Measurements from ENCODE around the gene RREB1. TPM values are rescaled to one million over a fixed set of nuclear protein-coding genes. Genes with fewer than 3 reads are reported as not detected.
A peak's percentile ranks its signal among the peaks of the same experiment; 100 is the strongest.
"Not testable (repeated sequence)": the region's sequence is repeated elsewhere in the genome, so short reads cannot be mapped to it uniquely, and the experiment has no call there.

RREB1 gene
- total RNA-seq, 1 donor from 2014 or later = 28.3 TPM

GRCh38 chr6:7262746-7263518 lies 155.2 kb downstream of the RREB1 start:
- no peaks in the 10 kb centered on the region for H3K27me3 Mint-ChIP-seq (ENCODE audit: low read depth)
- no peak overlapping the region for H3K27ac Mint-ChIP-seq (ENCODE audit: unreplicated experiment)
- H3K9me3 Mint-ChIP-seq = no peaks in the 10 kb centered on the region
- H3K4me3 Mint-ChIP-seq = peak overlapping the region; percentile 93
- peaks cover 21% of the 10 kb centered on the region for H3K4me1 Mint-ChIP-seq
- H3K36me3 Mint-ChIP-seq (ENCODE audit: low read depth) = peaks cover 4% of the 10 kb centered on the region
- no peak for DNase-seq (ENCODE audit: low read depth, low spot score)
- TF ChIP-seq CTCF (conservative IDR thresholded peaks at IDR 0.05) = no peak

- not testable (repeated sequence) for H3K9me3 Mint-ChIP-seq; DNase-seq (ENCODE audit: low read depth, low spot score); H3K36me3 Mint-ChIP-seq (ENCODE audit: low read depth); H3K4me3 Mint-ChIP-seq; H3K27me3 Mint-ChIP-seq (ENCODE audit: low read depth); H3K27ac Mint-ChIP-seq (ENCODE audit: unreplicated experiment)
- H3K4me1 Mint-ChIP-seq = peaks cover 21% of the 10 kb centered on the region
These were observed 155.7 kb downstream of the RREB1 start for GRCh38 chr6:7263519-7263805.

- no peak for DNase-seq (ENCODE audit: low read depth, low spot score)
- Mint-ChIP-seq H3K4me3 (no peak overlapping the region), H3K9me3 (no peaks in the 10 kb centered on the region), H3K4me1 (peaks cover 21% of the 10 kb centered on the region), H3K27me3 (ENCODE audit: low read depth) (no peaks in the 10 kb centered on the region), H3K36me3 (ENCODE audit: low read depth) (peaks cover 4% of the 10 kb centered on the region), H3K27ac (ENCODE audit: unreplicated experiment) (no peak overlapping the region)
- no peak for TF ChIP-seq CTCF (conservative IDR thresholded peaks at IDR 0.05)
These were observed 156.3 kb downstream of the RREB1 start for GRCh38 chr6:7264041-7264440.

- no peak for TF ChIP-seq CTCF (conservative IDR thresholded peaks at IDR 0.05)
- no peaks in the 10 kb centered on the region for H3K9me3 Mint-ChIP-seq
- peaks cover 21% of the 10 kb centered on the region for H3K4me1 Mint-ChIP-seq
- no peak for DNase-seq (ENCODE audit: low read depth, low spot score)
- no peak overlapping the region for H3K4me3 Mint-ChIP-seq
- H3K27ac Mint-ChIP-seq (ENCODE audit: unreplicated experiment) = no peak overlapping the region
- peaks cover 4% of the 10 kb centered on the region for H3K36me3 Mint-ChIP-seq (ENCODE audit: low read depth)
- H3K27me3 Mint-ChIP-seq (ENCODE audit: low read depth) = no peaks in the 10 kb centered on the region
These were observed 157.1 kb downstream of the RREB1 start for GRCh38 chr6:7264686-7265384.

DNA sequence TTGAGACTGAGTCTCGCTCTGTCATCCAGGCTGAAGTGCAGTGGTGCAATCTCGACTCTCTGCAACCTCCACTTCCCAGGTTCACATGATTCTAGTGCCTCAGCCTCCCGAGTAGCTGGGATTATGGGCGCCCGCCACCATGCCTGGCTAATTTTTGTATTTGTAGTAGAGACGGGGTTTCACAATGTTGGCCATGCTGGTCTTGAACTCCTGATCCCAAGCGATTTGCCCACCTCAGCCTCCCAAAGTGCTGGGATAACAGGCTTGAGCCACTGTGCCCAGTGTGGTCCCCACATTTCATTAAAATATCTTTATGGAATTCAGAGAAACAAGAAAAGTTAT lies 157.6 kb downstream of the RREB1 start:
- H3K4me1 Mint-ChIP-seq = peaks cover 19% of the 10 kb centered on the region
- not testable (repeated sequence) for DNase-seq (ENCODE audit: low read depth, low spot score); H3K36me3 Mint-ChIP-seq (ENCODE audit: low read depth); H3K27me3 Mint-ChIP-seq (ENCODE audit: low read depth); H3K27ac Mint-ChIP-seq (ENCODE audit: unreplicated experiment); H3K9me3 Mint-ChIP-seq; H3K4me3 Mint-ChIP-seq

GRCh38 chr6:7267071-7267465 lies 159.3 kb downstream of the RREB1 start:
- H3K27me3 Mint-ChIP-seq (ENCODE audit: low read depth) = no peaks in the 10 kb centered on the region
- no peaks in the 10 kb centered on the region for H3K9me3 Mint-ChIP-seq
- TF ChIP-seq CTCF (conservative IDR thresholded peaks at IDR 0.05) = no peak
- H3K27ac Mint-ChIP-seq (ENCODE audit: unreplicated experiment) = no peak overlapping the region
- H3K36me3 Mint-ChIP-seq (ENCODE audit: low read depth) = peaks cover 4% of the 10 kb centered on the region
- DNase-seq (ENCODE audit: low read depth, low spot score) = no peak
- no peak overlapping the region for H3K4me3 Mint-ChIP-seq
- H3K4me1 Mint-ChIP-seq = peaks cover 4% of the 10 kb centered on the region

Data from neural crest cell (in vitro differentiated cells).